GM12865 (cell line): ENCODE measurements around the gene DPYSL5.

ENCODE experiments used
- DNase-seq: peaks from one replicate; pipeline ENCODE4 v3.0.0; 2010; ENCODE audit warnings: low read depth
- H3K4me3 ChIP-seq: 2 replicates; pipeline ENCODE4 v1.5.1; 2011; ENCODE audit warnings: mild to moderate bottlenecking, low read depth, low read length, control low read depth
- CTCF ChIP-seq: IDR thresholded peaks from 2 replicates; pipeline ENCODE4 v1.5.1; 2011; ENCODE audit warnings: low read length, control low read depth, low read depth, inconsistent platforms; ENCODE audit not compliant: insufficient read depth; ENCODE audit errors: missing control alignments

The DPYSL5 gene

DNA sequence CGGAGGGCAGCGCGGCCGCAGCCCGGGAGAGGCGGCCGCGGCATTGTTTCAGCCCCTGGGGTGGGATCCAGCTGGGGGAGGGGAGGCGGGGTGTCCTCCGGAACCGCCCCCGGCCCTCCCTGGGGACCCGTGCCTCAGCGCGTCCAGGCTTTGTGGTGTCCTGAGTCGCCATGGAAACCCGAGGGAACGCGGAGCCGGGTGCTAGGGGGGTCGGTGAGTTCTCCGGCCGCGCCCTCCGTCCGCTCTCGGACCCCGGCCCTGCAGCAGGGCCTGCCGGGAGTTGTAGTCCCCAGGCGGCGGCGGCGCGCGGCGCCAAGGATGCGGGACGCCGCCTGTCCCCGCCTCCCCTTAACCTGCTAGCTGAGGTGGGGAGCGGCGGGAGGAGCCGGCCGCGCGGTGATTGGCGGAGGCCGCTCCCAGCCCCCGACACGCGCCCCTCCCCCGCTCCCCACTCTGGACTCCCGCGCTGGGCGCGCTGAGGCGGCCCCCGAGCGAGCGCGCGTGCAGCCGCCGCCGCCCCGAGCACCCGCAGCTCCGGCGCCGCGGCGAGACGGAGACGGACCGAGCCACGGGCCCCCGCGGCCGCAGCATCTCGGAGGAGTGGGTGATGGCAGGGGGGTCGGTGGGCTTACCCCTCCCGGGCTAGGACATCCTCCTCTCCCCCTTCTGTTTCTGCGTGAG lies at the start of gene DPYSL5:
DPYSL5 (plus strand) TSS at position 478 of the 681 bp plus-strand sequence. CDS start 50,368 bp downstream, outside the sequence.
- no peak for DNase-seq
- TF ChIP-seq CTCF, result no peak
- H3K4me3 ChIP-seq, result no peak within 1 kb of the TSS

- no peak overlapping the region for H3K4me3 ChIP-seq
- no peak for TF ChIP-seq CTCF
- DNase-seq, result no peak
Observed at GRCh38 chr2:26801328-26801727, 46.6 kb upstream of the DPYSL5 start.

GRCh38 chr2:26801796-26802195 lies 46.1 kb upstream of the DPYSL5 start:
- no peak for TF ChIP-seq CTCF
- no peak for DNase-seq
- no peak overlapping the region for H3K4me3 ChIP-seq

DNA sequence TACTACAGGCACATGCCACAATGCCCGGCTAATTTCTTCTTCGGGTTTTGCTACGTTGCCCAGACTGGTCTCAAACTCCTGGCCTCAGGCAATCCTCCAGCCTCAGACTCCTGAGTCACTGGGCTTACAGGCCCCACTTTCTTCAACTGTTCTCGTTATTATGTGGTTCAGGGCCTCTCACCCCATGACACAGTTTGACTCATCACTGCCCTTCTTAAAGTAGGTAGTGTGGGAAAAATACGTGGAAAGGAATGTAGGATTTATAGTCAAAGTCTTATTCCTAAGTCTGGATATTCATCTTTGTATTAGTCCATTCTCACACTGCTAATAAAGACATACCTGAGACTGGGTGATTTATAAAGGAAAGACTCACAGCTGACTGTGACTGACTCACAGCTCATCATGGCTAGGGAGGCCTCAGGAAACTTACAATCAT lies 42.7 kb upstream of the DPYSL5 start:
- no peak overlapping the region for H3K4me3 ChIP-seq
- TF ChIP-seq CTCF, result no peak
- no peak for DNase-seq

GRCh38 chr2:26807788-26808460 lies 40.0 kb upstream of the DPYSL5 start:
- TF ChIP-seq CTCF, result no peak
- no peak for DNase-seq
- H3K4me3 ChIP-seq, result no peak overlapping the region

DNA sequence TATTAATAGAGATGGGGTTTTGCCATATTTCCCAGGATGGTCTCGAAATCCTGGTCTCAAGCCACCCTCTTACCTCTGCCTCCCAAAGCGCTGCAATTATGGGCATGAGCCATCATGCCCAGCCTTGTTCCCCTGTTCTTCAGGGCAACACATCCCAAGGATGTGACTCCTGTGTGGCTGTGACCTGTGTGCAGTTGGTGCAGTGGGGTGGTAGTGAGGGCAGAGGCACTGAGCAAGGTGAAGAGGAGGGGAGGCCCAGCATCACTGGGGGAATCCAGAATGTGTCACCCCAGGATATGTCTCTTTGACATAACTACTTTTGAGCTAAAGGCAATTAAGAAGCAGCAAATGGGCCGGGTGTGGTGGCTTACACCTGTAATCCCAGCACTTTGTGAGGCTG lies 38.7 kb upstream of the DPYSL5 start:
- TF ChIP-seq CTCF, result no peak
- no peak overlapping the region for H3K4me3 ChIP-seq
- no peak for DNase-seq
